Thyroid gland (tissue), 4 donors: ENCODE measurements around the gene TRMT2A. TPM values are rescaled to one million over a fixed set of nuclear protein-coding genes. Genes with fewer than 3 reads are reported as not detected.

ENCODE experiments used
- DNase-seq, 2 donors: peaks; one replicate each; pipeline ENCODE4 v3.0.0-alpha.2; 2019
- H3K27ac ChIP-seq, 3 donors: fragments of 200-600 bp; sonication (generic); 1 replicate in 2 of 3; 2 replicates in 1 of 3; pipeline ENCODE4 v1.5.1; 2016 to 2019; ENCODE audit warnings: mild to moderate bottlenecking in 1 of 3, moderate library complexity in 1 of 3
- H3K27me3 ChIP-seq: fragments of 200-600 bp; sonication (generic); one replicate; pipeline ENCODE4 v1.5.1; 2019
- H3K36me3 ChIP-seq, 2 donors: fragments of 200-600 bp; sonication (generic); one replicate each; pipeline ENCODE4 v1.5.1; 2016 to 2019
- H3K4me1 ChIP-seq, 2 donors: fragments of 200-600 bp; sonication (generic); one replicate each; pipeline ENCODE4 v1.5.1; 2017 to 2019
- H3K4me3 ChIP-seq, 3 donors: fragments of 200-600 bp; sonication (generic); replicated peaks in 1 of 3; 1 replicate in 2 of 3; 2 replicates in 1 of 3; pipeline ENCODE4 v1.5.1; 2016; ENCODE audit warnings: mild to moderate bottlenecking in 1 of 3
- H3K9me3 ChIP-seq: fragments of 200-600 bp; sonication (generic); one replicate; pipeline ENCODE4 v1.5.1; 2017
- POLR2A ChIP-seq, 2 donors: fragments of 450-650 bp; IDR thresholded peaks; one replicate each; pipeline ENCODE4 v1.6.1; 2017; ENCODE audit warnings: antibody characterized with exemption in 2 of 2, mild to moderate bottlenecking in 2 of 2, moderate library complexity in 1 of 2
- WGBS, 2 donors: methylation state at CpG; one replicate each; pipeline ENCODE4 v1.1.5; 2017; 5-methylcytosine and 5-hydroxymethylcytosine counted together
- intact Hi-C: fragments of 100-400 bp; cut with DNase I; formaldehyde crosslinking; loops from one replicate; pipeline ENCODE4 v1.15.1; 2023
- total RNA-seq, 4 donors: library from RNA; depleted of rRNA; stranded (reverse); fragments of >200 nt; gene quantifications; one replicate each; pipeline ENCODE4 v1.2.3, GENCODE V29; 2016
- TF ChIP-seq, protein P1 (sequence below), 6 experiments: fragments of 200-600 bp in 3 of 6; fragments of 450-650 bp in 3 of 6; sonication (generic) in 3 of 6; IDR thresholded peaks; one replicate each; pipeline ENCODE4 v1.5.1; 2016 to 2019; ENCODE audit warnings: antibody characterized with exemption in 6 of 6, mild to moderate bottlenecking in 2 of 6, inconsistent platforms in 1 of 6, moderate library complexity in 1 of 6

The TRMT2A gene
- total RNA-seq, 4 donors from 2014 or later, result 36.9 to 65.5 (median 53.3) TPM

DNA sequence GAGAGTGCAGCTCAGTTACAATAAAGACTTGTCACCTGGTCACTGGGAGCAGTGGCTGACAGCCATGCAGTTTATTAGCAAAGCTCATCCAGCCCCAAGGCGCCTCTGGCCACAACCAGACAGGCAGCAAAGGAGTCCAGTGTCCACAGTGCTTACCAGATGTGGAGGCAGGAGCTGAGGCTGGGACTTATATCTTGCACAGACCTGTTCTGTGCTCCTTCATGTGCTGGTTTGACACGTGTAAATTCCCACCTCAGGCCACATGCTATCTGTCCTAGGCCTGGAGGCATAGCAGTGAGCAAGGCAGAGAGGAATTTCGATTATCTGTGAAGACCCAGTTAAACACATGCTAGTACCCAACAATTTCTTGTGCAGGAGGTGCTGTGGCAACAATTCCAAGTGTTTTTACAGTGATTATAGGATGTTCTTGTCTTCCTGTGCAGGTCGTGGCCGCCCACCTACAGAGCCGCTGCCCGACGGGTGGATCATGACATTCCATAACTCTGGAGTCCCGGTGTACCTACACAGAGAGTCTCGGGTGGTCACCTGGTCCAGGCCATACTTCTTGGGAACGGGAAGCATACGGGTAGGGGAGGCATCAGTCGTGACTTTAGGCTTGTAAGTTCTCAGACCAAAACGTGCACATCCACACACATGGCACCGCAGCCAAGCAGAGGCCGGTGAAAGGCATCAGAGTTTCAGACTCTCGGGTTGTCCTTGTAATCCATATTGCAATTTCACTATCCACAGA lies 27.6 kb downstream of the TRMT2A start:
- intact Hi-C loops, result no loop called here
- Histone ChIP-seq H3K4me1 (peaks cover 8 to 10% of the 10 kb centered on the region in 2 donors), H3K9me3 (no peaks in the 10 kb centered on the region), H3K4me3 (no peak overlapping the region), H3K27me3 (no peaks in the 10 kb centered on the region), H3K36me3 (peaks cover 74 to 88% of the 10 kb centered on the region in 2 donors), H3K27ac (no peak overlapping the region)
- DNase-seq, result no peak
- WGBS, 2 donors, result 95% methylated on average over 13 to 17 of the region's 17 CpGs
- TF ChIP-seq, protein P1, sequence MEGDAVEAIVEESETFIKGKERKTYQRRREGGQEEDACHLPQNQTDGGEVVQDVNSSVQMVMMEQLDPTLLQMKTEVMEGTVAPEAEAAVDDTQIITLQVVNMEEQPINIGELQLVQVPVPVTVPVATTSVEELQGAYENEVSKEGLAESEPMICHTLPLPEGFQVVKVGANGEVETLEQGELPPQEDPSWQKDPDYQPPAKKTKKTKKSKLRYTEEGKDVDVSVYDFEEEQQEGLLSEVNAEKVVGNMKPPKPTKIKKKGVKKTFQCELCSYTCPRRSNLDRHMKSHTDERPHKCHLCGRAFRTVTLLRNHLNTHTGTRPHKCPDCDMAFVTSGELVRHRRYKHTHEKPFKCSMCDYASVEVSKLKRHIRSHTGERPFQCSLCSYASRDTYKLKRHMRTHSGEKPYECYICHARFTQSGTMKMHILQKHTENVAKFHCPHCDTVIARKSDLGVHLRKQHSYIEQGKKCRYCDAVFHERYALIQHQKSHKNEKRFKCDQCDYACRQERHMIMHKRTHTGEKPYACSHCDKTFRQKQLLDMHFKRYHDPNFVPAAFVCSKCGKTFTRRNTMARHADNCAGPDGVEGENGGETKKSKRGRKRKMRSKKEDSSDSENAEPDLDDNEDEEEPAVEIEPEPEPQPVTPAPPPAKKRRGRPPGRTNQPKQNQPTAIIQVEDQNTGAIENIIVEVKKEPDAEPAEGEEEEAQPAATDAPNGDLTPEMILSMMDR (IDR thresholded peaks at IDR 0.05), result no peak
- TF ChIP-seq POLR2A (IDR thresholded peaks at IDR 0.05), result no peak

DNA sequence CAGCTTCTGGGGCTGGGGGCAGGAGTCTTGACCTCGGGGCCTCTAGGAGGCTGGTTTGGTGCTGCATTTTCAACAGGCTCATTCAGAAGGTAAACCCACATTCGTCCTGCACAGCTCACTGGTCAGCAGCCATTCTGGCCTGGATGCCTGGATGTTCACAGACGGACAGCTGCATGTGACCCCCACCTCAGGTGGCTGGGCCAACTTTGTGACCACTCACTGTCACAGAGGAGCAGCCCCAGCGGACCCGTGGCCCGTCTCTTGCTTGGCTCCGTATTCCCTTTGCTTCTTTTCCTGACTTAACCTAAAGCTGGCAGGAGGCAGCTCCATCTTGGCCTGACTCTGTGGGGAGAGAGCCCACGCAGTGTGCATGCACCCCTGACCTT lies 28.8 kb downstream of the TRMT2A start:
- no peak for DNase-seq
- 93 to 97% methylated on average over 6 to 7 of the region's 8 CpGs for WGBS, 2 donors
- intact Hi-C loops, result no loop called here
- H3K9me3 ChIP-seq, result no peaks in the 10 kb centered on the region
- no peak overlapping the region for H3K4me3 ChIP-seq
- H3K36me3 ChIP-seq, result peaks cover 69 to 77% of the 10 kb centered on the region in 2 donors
- no peak overlapping the region for H3K27ac ChIP-seq
- H3K4me1 ChIP-seq, result peaks cover 19 to 20% of the 10 kb centered on the region in 2 donors
- H3K27me3 ChIP-seq, result no peaks in the 10 kb centered on the region
- TF ChIP-seq POLR2A (IDR thresholded peaks at IDR 0.05), result no peak
- TF ChIP-seq, protein P1 (IDR thresholded peaks at IDR 0.05), result no peak

- DNase-seq, result no peak
- H3K4me1 ChIP-seq, result peaks cover 25 to 27% of the 10 kb centered on the region in 2 donors
- 86 to 92% methylated on average over 12 to 14 of the region's 14 CpGs for WGBS, 2 donors
- H3K27ac ChIP-seq, result no peak overlapping the region
- H3K27me3 ChIP-seq, result no peaks in the 10 kb centered on the region
- H3K9me3 ChIP-seq, result no peaks in the 10 kb centered on the region
- H3K4me3 ChIP-seq, result no peak overlapping the region
- TF ChIP-seq, protein P1 (IDR thresholded peaks at IDR 0.05), result no peak
- no peak for TF ChIP-seq POLR2A (IDR thresholded peaks at IDR 0.05)
- intact Hi-C loops, result no loop called here
- H3K36me3 ChIP-seq, result peaks cover 69 to 70% of the 10 kb centered on the region in 2 donors
These were observed 29.4 kb downstream of the TRMT2A start for GRCh38 chr22:20087319-20088262.

GRCh38 chr22:20086763-20087162 lies 30.3 kb downstream of the TRMT2A start:
- Histone ChIP-seq H3K9me3 (no peaks in the 10 kb centered on the region), H3K27ac (no peak overlapping the region), H3K27me3 (no peaks in the 10 kb centered on the region), H3K4me3 (no peak overlapping the region), H3K4me1 (peaks cover 32 to 34% of the 10 kb centered on the region in 2 donors), H3K36me3 (peaks cover 61 to 62% of the 10 kb centered on the region in 2 donors)
- no peak for DNase-seq
- intact Hi-C loops, result no loop called here
- WGBS, 2 donors, result 95 to 99% methylated on average over 5 of the region's 5 CpGs
- TF ChIP-seq POLR2A (IDR thresholded peaks at IDR 0.05), result no peak
- TF ChIP-seq, protein P1 (IDR thresholded peaks at IDR 0.05), result no peak
